ACC112 (cell line): ENCODE results near the gene MSX1.

ENCODE experiments used
- H2AFZ ChIP-seq: fragments of 200-600 bp; sonication (generic); one replicate; pipeline ENCODE4 v1.6.0; 2017; ENCODE audit warnings: antibody characterized with exemption, low read length; ENCODE audit not compliant: unreplicated experiment
- H3K27ac ChIP-seq: fragments of 200-600 bp; sonication (generic); 2 replicates; pipeline ENCODE4 v1.5.1; 2014; ENCODE audit warnings: low read depth, mild to moderate bottlenecking, antibody characterized with exemption, low read length, moderate library complexity
- H3K27me3 ChIP-seq: fragments of 200-600 bp; sonication (generic); 2 replicates; pipeline ENCODE4 v1.6.1; 2014; ENCODE audit warnings: mild to moderate bottlenecking, antibody characterized with exemption, low read length, moderate library complexity, mixed read lengths; ENCODE audit not compliant: insufficient read depth
- H3K36me3 ChIP-seq: fragments of 200-600 bp; sonication (generic); 2 replicates; pipeline ENCODE4 v1.6.1; 2016; ENCODE audit warnings: mild to moderate bottlenecking, antibody characterized with exemption, low read length, moderate library complexity, mixed read lengths; ENCODE audit not compliant: insufficient read depth
- H3K4me1 ChIP-seq: fragments of 200-600 bp; sonication (generic); one replicate; pipeline ENCODE4 v1.6.1; 2016; ENCODE audit warnings: low read length, mixed read lengths; ENCODE audit not compliant: insufficient read depth, unreplicated experiment, control insufficient read depth
- H3K4me3 ChIP-seq: fragments of 200-600 bp; sonication (generic); 2 replicates; pipeline ENCODE4 v1.5.1; 2014; ENCODE audit warnings: mild to moderate bottlenecking, low read depth, low read length
- H3K79me2 ChIP-seq: fragments of 200-600 bp; sonication (generic); one replicate; pipeline ENCODE4 v1.6.0; 2016; ENCODE audit warnings: low read length; ENCODE audit not compliant: control insufficient read depth, unreplicated experiment, insufficient read depth

Gene MSX1

GRCh38 chr4:4851906-4852305 lies 7.6 kb upstream of the MSX1 start:
- H3K27me3 ChIP-seq: no peaks in the 10 kb centered on the region
- H3K79me2 ChIP-seq: no peaks in the 10 kb centered on the region
- no peak overlapping the region for H2AFZ ChIP-seq
- peak overlapping the region; percentile 78 for H3K4me3 ChIP-seq
- peaks cover 5% of the 10 kb centered on the region for H3K4me1 ChIP-seq
- H3K27ac ChIP-seq: peak overlapping the region; percentile 85; the same call in 1 of the 2 replicates
- H3K36me3 ChIP-seq: no peaks in the 10 kb centered on the region

- Histone ChIP-seq H2AFZ (peak overlapping the region; percentile 77), H3K4me1 (peaks cover 5% of the 10 kb centered on the region), H3K79me2 (no peaks in the 10 kb centered on the region), H3K36me3 (no peaks in the 10 kb centered on the region), H3K4me3 (peak overlapping the region; percentile 78), H3K27me3 (no peaks in the 10 kb centered on the region), H3K27ac (peak overlapping the region; percentile 85)
Measured at GRCh38 chr4:4852591-4853362, 6.7 kb upstream of the MSX1 start.

- H3K79me2 ChIP-seq: no peaks in the 10 kb centered on the region
- no peaks in the 10 kb centered on the region for H3K36me3 ChIP-seq
- peaks cover 5% of the 10 kb centered on the region for H3K4me1 ChIP-seq
- no peaks in the 10 kb centered on the region for H3K27me3 ChIP-seq
- peak overlapping the region; percentile 78 for H3K4me3 ChIP-seq
- peak overlapping the region; percentile 85 for H3K27ac ChIP-seq
- peak overlapping the region; percentile 77 for H2AFZ ChIP-seq
Measured at GRCh38 chr4:4853371-4853823, 6.1 kb upstream of the MSX1 start.

GRCh38 chr4:4853921-4854648 lies 5.4 kb upstream of the MSX1 start:
- H3K79me2 ChIP-seq: no peaks in the 10 kb centered on the region
- no peaks in the 10 kb centered on the region for H3K27me3 ChIP-seq
- H3K4me3 ChIP-seq: peak overlapping the region; percentile 78
- H3K36me3 ChIP-seq: no peaks in the 10 kb centered on the region
- peaks cover 5% of the 10 kb centered on the region for H3K4me1 ChIP-seq
- H3K27ac ChIP-seq: peak overlapping the region; percentile 85; the same call in 1 of the 2 replicates
- peak overlapping the region; percentile 77 for H2AFZ ChIP-seq

GRCh38 chr4:4854649-4855295 lies 4.7 kb upstream of the MSX1 start:
- Histone ChIP-seq H3K27me3 (no peaks in the 10 kb centered on the region), H3K4me3 (no peak overlapping the region), H3K36me3 (no peaks in the 10 kb centered on the region), H3K4me1 (peaks cover 5% of the 10 kb centered on the region), H2AFZ (no peak overlapping the region), H3K27ac (no peak overlapping the region), H3K79me2 (peaks cover 2% of the 10 kb centered on the region)

GRCh38 chr4:4855301-4856070 lies 4.0 kb upstream of the MSX1 start:
- Histone ChIP-seq H2AFZ (no peak overlapping the region), H3K4me1 (peaks cover 5% of the 10 kb centered on the region), H3K79me2 (peaks cover 9% of the 10 kb centered on the region), H3K36me3 (no peaks in the 10 kb centered on the region), H3K4me3 (no peak overlapping the region), H3K27me3 (no peaks in the 10 kb centered on the region), H3K27ac (no peak overlapping the region)

GRCh38 chr4:4856071-4857000 lies 3.1 kb upstream of the MSX1 start:
- no peak overlapping the region for H3K27ac ChIP-seq
- H3K27me3 ChIP-seq: no peaks in the 10 kb centered on the region
- peaks cover 5% of the 10 kb centered on the region for H3K4me1 ChIP-seq
- H3K36me3 ChIP-seq: no peaks in the 10 kb centered on the region
- peaks cover 18% of the 10 kb centered on the region for H3K79me2 ChIP-seq
- H2AFZ ChIP-seq: no peak overlapping the region
- H3K4me3 ChIP-seq: no peak overlapping the region

GRCh38 chr4:4857001-4857808 lies 2.3 kb upstream of the MSX1 start:
- H3K27me3 ChIP-seq: no peaks in the 10 kb centered on the region

More at GRCh38 chr4:4857001-4857808, 2.3 kb upstream of the MSX1 start:
- Histone ChIP-seq H3K4me3 (no peak overlapping the region), H3K27ac (no peak overlapping the region), H3K79me2 (peaks cover 27% of the 10 kb centered on the region), H3K4me1 (peaks cover 8% of the 10 kb centered on the region), H2AFZ (no peak overlapping the region), H3K36me3 (peaks cover under 1% of the 10 kb centered on the region; the same call in 1 of the 2 replicates)
